Type B pancreatic cell (in vitro differentiated cells): Measurements from ENCODE around the gene FMN1. TPM values are rescaled to one million over a fixed set of nuclear protein-coding genes. Genes with fewer than 3 reads are reported as not detected.

Experiments
- DNase-seq: peaks from one replicate; pipeline ENCODE4 v3.0.0; 2021; ENCODE audit warnings: mixed read lengths; ENCODE audit not compliant: unreplicated experiment; ENCODE audit errors: extremely low spot score
- H3K27ac Mint-ChIP-seq: 2 replicates; pipeline ENCODE4 v1.8.0; 2021; ENCODE audit warnings: mild to moderate bottlenecking, mixed read lengths
- H3K27me3 Mint-ChIP-seq: 2 replicates; pipeline ENCODE4 v1.8.0; 2021; ENCODE audit warnings: mixed read lengths
- H3K36me3 Mint-ChIP-seq: 2 replicates; pipeline ENCODE4 v1.8.0; 2021; ENCODE audit warnings: mixed read lengths
- H3K4me1 Mint-ChIP-seq: one replicate; pipeline ENCODE4 v1.8.0; 2021; ENCODE audit warnings: mixed read lengths; ENCODE audit not compliant: unreplicated experiment
- H3K4me3 Mint-ChIP-seq: 2 replicates; pipeline ENCODE4 v1.8.0; 2021; ENCODE audit warnings: mild to moderate bottlenecking, mixed read lengths
- H3K9me3 Mint-ChIP-seq: 2 replicates; pipeline ENCODE4 v1.8.0; 2021; ENCODE audit warnings: mixed read lengths
- CTCF ChIP-seq: fragments of 200-600 bp; sonication (generic); conservative IDR thresholded peaks from 2 replicates; pipeline ENCODE4 v1.5.0; 2021; ENCODE audit warnings: antibody characterized with exemption, mild to moderate bottlenecking
- total RNA-seq: library from RNA; stranded (reverse); gene quantifications from 2 replicates; pipeline ENCODE4 v1.2.1, GENCODE V29; 2021; ENCODE audit warnings: low replicate concordance

Gene FMN1
- total RNA-seq, 1 donor from 2014 or later: 22.1 TPM

DNA sequence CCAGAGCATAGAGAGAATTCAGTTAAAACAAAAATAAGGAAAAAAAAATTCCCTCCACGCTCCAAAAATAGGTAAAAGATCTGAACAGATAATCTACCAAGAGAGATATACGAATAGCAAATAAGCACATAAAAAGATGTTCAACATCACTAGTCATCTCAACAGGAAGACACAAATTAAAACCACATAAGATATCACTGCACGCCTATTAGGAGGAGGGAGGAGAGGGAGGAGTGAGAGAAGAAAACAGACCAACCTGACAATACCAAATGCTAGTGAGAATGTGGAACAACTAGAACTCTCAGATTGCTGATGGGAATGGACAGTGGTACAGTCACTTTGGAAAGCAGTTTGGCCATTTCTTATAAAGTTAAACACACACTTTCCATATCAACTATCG is 212.5 kb downstream of the FMN1 start:
- no peak for TF ChIP-seq CTCF
- peaks cover 4% of the 10 kb centered on the region for H3K9me3 Mint-ChIP-seq
- no peak overlapping the region for H3K27ac Mint-ChIP-seq
- H3K27me3 Mint-ChIP-seq: no peaks in the 10 kb centered on the region
- no peak for DNase-seq
- no peak overlapping the region for H3K4me3 Mint-ChIP-seq
- H3K4me1 Mint-ChIP-seq: peaks cover 18% of the 10 kb centered on the region
- H3K36me3 Mint-ChIP-seq: no peaks in the 10 kb centered on the region

GRCh38 chr15:32981536-32981935 is 213.0 kb downstream of the FMN1 start:
- no peak for DNase-seq
- Mint-ChIP-seq H3K27ac (no peak overlapping the region), H3K9me3 (peaks cover 4% of the 10 kb centered on the region), H3K27me3 (no peaks in the 10 kb centered on the region), H3K4me1 (peaks cover 16% of the 10 kb centered on the region), H3K36me3 (no peaks in the 10 kb centered on the region), H3K4me3 (no peak overlapping the region)
- TF ChIP-seq CTCF: no peak

GRCh38 chr15:32979710-32980109 is 214.8 kb downstream of the FMN1 start:
- TF ChIP-seq CTCF: no peak
- H3K9me3 Mint-ChIP-seq: peaks cover 4% of the 10 kb centered on the region
- no peak overlapping the region for H3K4me3 Mint-ChIP-seq
- no peaks in the 10 kb centered on the region for H3K36me3 Mint-ChIP-seq
- no peak overlapping the region for H3K27ac Mint-ChIP-seq
- no peak for DNase-seq
- peaks cover 10% of the 10 kb centered on the region for H3K4me1 Mint-ChIP-seq
- H3K27me3 Mint-ChIP-seq: no peaks in the 10 kb centered on the region

GRCh38 chr15:32977506-32977905 is 217.0 kb downstream of the FMN1 start:
- H3K4me3 Mint-ChIP-seq: no peak overlapping the region
- no peaks in the 10 kb centered on the region for H3K36me3 Mint-ChIP-seq
- no peak for DNase-seq
- H3K9me3 Mint-ChIP-seq: peaks cover 4% of the 10 kb centered on the region
- H3K27me3 Mint-ChIP-seq: no peaks in the 10 kb centered on the region
- no peak for TF ChIP-seq CTCF
- H3K27ac Mint-ChIP-seq: no peak overlapping the region
- H3K4me1 Mint-ChIP-seq: peaks cover 8% of the 10 kb centered on the region

DNA sequence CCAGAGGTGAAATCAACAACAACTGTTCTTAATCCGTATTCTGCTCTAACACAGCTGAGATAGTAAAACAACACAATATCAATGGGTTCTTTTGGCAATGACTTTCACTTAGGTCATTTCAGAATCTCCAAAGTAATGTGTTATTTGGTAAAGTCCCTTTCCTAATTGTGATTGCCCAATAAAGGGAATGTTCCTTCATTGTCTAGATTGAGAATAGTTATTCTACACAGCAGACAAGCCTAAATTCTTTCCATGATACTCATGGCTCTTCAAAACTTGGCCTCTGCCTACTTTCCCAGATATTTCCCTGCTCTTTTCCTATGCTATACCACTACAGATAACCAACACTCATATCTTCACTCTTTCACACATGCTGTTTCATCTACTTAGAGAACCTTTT is 219.8 kb downstream of the FMN1 start:
- H3K9me3 Mint-ChIP-seq: no peaks in the 10 kb centered on the region
- DNase-seq: no peak

More for the DNA sequence above, 219.8 kb downstream of the FMN1 start:
- no peak for TF ChIP-seq CTCF
- no peak overlapping the region for H3K4me3 Mint-ChIP-seq
- H3K27me3 Mint-ChIP-seq: no peaks in the 10 kb centered on the region
- no peaks in the 10 kb centered on the region for H3K4me1 Mint-ChIP-seq
- H3K27ac Mint-ChIP-seq: no peak overlapping the region
- H3K36me3 Mint-ChIP-seq: no peaks in the 10 kb centered on the region
